ENCODE results near the gene SERP2. TPM values are rescaled to one million over a fixed set of nuclear protein-coding genes. Genes with fewer than 3 reads are reported as not detected.

Gene SERP2
- polyA plus RNA-seq, 1 donor from 2014 or later: 15.4 TPM

DNA sequence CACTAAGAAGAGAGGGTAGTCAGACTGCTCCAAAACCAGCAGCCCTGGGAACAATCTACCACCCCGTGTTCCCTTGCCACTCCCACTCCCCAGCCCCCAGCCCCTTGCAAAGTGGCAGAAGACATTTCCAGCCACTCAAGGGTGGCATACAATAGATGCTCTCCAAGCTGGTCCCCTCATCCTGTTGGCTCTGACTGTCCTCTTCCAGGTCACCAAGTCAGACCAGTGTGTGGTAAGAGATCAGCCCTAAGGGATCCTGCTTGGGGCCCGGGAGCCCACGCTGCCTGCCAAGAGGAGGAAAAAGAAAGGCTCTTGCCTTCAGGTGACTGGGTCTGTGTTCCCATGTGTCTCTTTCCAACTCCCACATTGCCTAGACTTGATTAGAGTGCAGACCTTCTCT is 25.0 kb downstream of the SERP2 start:
- Histone ChIP-seq H3K79me2 (replicated peaks; ENCODE audit: insufficient read depth, low read length) (no peaks in the 10 kb centered on the region), H3K9ac (ENCODE audit: low read length) (no peak overlapping the region), H3K27me3 (ENCODE audit: insufficient read depth, low read depth, low read length) (no peaks in the 10 kb centered on the region), H4K20me1 (ENCODE audit: insufficient read depth) (no peaks in the 10 kb centered on the region), H3K27ac (ENCODE audit: low read length) (no peak overlapping the region), H3K4me2 (ENCODE audit: low read length) (no peak overlapping the region), H3K36me3 (ENCODE audit: insufficient read depth, low read length) (no peaks in the 10 kb centered on the region), H2AFZ (ENCODE audit: low read depth, low read length) (no peak overlapping the region), H3K9me2 (ENCODE audit: insufficient read depth, low read length) (no peaks in the 10 kb centered on the region), H3K4me3 (ENCODE audit: low read length) (no peak overlapping the region), H3F3A (ENCODE audit: insufficient read depth, low read length, poor library complexity, severe bottlenecking) (no peaks in the 10 kb centered on the region), H3K9me3 (ENCODE audit: low read length) (no peaks in the 10 kb centered on the region)
- TF ChIP-seq RAD21 (conservative IDR thresholded peaks at IDR 0.05) (no peak), EP300 (conservative IDR thresholded peaks at IDR 0.05; ENCODE audit: poor library complexity, severe bottlenecking) (no peak), SMC3 (conservative IDR thresholded peaks at IDR 0.05; ENCODE audit: poor library complexity) (no peak), TAF1 (IDR thresholded peaks at IDR 0.05; ENCODE audit: low read depth) (no peak), POLR2AphosphoS5 (IDR thresholded peaks at IDR 0.05) (no peak), EZH2 (IDR thresholded peaks at IDR 0.05; ENCODE audit: borderline replicate concordance, insufficient read depth, low read length, poor library complexity, severe bottlenecking) (no peak), MXI1 (conservative IDR thresholded peaks at IDR 0.05; ENCODE audit: poor library complexity, severe bottlenecking) (no peak)
- TF ChIP-seq, protein P1, sequence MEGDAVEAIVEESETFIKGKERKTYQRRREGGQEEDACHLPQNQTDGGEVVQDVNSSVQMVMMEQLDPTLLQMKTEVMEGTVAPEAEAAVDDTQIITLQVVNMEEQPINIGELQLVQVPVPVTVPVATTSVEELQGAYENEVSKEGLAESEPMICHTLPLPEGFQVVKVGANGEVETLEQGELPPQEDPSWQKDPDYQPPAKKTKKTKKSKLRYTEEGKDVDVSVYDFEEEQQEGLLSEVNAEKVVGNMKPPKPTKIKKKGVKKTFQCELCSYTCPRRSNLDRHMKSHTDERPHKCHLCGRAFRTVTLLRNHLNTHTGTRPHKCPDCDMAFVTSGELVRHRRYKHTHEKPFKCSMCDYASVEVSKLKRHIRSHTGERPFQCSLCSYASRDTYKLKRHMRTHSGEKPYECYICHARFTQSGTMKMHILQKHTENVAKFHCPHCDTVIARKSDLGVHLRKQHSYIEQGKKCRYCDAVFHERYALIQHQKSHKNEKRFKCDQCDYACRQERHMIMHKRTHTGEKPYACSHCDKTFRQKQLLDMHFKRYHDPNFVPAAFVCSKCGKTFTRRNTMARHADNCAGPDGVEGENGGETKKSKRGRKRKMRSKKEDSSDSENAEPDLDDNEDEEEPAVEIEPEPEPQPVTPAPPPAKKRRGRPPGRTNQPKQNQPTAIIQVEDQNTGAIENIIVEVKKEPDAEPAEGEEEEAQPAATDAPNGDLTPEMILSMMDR (IDR thresholded peaks at IDR 0.05; ENCODE audit: poor library complexity, severe bottlenecking): no peak
- TF ChIP-seq, protein P2, sequence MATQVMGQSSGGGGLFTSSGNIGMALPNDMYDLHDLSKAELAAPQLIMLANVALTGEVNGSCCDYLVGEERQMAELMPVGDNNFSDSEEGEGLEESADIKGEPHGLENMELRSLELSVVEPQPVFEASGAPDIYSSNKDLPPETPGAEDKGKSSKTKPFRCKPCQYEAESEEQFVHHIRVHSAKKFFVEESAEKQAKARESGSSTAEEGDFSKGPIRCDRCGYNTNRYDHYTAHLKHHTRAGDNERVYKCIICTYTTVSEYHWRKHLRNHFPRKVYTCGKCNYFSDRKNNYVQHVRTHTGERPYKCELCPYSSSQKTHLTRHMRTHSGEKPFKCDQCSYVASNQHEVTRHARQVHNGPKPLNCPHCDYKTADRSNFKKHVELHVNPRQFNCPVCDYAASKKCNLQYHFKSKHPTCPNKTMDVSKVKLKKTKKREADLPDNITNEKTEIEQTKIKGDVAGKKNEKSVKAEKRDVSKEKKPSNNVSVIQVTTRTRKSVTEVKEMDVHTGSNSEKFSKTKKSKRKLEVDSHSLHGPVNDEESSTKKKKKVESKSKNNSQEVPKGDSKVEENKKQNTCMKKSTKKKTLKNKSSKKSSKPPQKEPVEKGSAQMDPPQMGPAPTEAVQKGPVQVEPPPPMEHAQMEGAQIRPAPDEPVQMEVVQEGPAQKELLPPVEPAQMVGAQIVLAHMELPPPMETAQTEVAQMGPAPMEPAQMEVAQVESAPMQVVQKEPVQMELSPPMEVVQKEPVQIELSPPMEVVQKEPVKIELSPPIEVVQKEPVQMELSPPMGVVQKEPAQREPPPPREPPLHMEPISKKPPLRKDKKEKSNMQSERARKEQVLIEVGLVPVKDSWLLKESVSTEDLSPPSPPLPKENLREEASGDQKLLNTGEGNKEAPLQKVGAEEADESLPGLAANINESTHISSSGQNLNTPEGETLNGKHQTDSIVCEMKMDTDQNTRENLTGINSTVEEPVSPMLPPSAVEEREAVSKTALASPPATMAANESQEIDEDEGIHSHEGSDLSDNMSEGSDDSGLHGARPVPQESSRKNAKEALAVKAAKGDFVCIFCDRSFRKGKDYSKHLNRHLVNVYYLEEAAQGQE (IDR thresholded peaks at IDR 0.05; ENCODE audit: borderline replicate concordance): no peak

DNA sequence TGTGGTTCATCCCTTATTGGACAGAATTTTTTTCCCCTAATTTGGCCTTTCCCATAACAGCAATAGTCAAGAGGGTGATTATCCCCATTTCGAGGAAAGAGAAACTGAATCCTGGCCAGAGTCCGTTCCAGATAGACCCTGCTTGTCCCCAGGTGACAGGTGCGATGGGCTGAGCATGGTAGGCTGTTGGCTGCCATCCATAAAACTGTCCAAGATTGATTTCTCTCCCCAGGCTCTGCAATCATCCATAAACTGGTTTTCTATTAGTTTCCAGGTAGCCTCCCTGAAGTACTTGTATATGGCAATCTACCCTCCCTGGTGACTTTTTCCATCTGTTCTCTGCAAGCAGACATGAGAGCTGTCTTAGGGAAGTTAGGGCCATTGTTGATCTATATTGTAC is 25.4 kb downstream of the SERP2 start:
- no peak overlapping the region for H3K9ac ChIP-seq (ENCODE audit: low read length)
- H3F3A ChIP-seq (ENCODE audit: insufficient read depth, low read length, poor library complexity, severe bottlenecking): no peaks in the 10 kb centered on the region
- no peak overlapping the region for H3K4me3 ChIP-seq (ENCODE audit: low read length)
- TF ChIP-seq POLR2AphosphoS5 (IDR thresholded peaks at IDR 0.05) (no peak), EP300 (conservative IDR thresholded peaks at IDR 0.05; ENCODE audit: poor library complexity, severe bottlenecking) (no peak), MXI1 (conservative IDR thresholded peaks at IDR 0.05; ENCODE audit: poor library complexity, severe bottlenecking) (no peak), RAD21 (conservative IDR thresholded peaks at IDR 0.05) (no peak), TAF1 (IDR thresholded peaks at IDR 0.05; ENCODE audit: low read depth) (no peak), SMC3 (conservative IDR thresholded peaks at IDR 0.05; ENCODE audit: poor library complexity) (no peak), EZH2 (IDR thresholded peaks at IDR 0.05; ENCODE audit: borderline replicate concordance, insufficient read depth, low read length, poor library complexity, severe bottlenecking) (no peak)
- TF ChIP-seq, protein P1 (IDR thresholded peaks at IDR 0.05; ENCODE audit: poor library complexity, severe bottlenecking): no peak
- TF ChIP-seq, protein P2 (IDR thresholded peaks at IDR 0.05; ENCODE audit: borderline replicate concordance): no peak
- no peak overlapping the region for H3K27ac ChIP-seq (ENCODE audit: low read length)
- no peaks in the 10 kb centered on the region for H3K9me2 ChIP-seq (ENCODE audit: insufficient read depth, low read length)
- H3K36me3 ChIP-seq (ENCODE audit: insufficient read depth, low read length): no peaks in the 10 kb centered on the region
- no peak overlapping the region for H2AFZ ChIP-seq (ENCODE audit: low read depth, low read length)
- no peaks in the 10 kb centered on the region for H3K9me3 ChIP-seq (ENCODE audit: low read length)
- no peak overlapping the region for H3K4me2 ChIP-seq (ENCODE audit: low read length)
- H4K20me1 ChIP-seq (ENCODE audit: insufficient read depth): no peaks in the 10 kb centered on the region
- no peaks in the 10 kb centered on the region for H3K27me3 ChIP-seq (ENCODE audit: insufficient read depth, low read depth, low read length)
- H3K79me2 ChIP-seq (replicated peaks; ENCODE audit: insufficient read depth, low read length): no peaks in the 10 kb centered on the region

All from neural cell (in vitro differentiated cells).